Osteoblast (primary cell): ENCODE data around the gene LLGL1. TPM values are rescaled to one million over a fixed set of nuclear protein-coding genes. Genes with fewer than 3 reads are reported as not detected.

Source experiments
- DNase-seq: peaks from one replicate; pipeline ENCODE4 v3.0.0; 2011; ENCODE audit warnings: low spot score, mixed read lengths; ENCODE audit not compliant: insufficient read length; ENCODE audit errors: missing footprints
- H2AFZ ChIP-seq: 2 replicates; pipeline ENCODE4 v1.6.0; 2011; ENCODE audit warnings: mild to moderate bottlenecking, low read length
- H3K27ac ChIP-seq: 2 replicates; pipeline ENCODE4 v1.5.1; 2011; ENCODE audit warnings: mild to moderate bottlenecking, low read depth, low read length, moderate library complexity
- H3K27me3 ChIP-seq: 2 replicates; pipeline ENCODE4 v1.6.0; 2012; ENCODE audit warnings: mild to moderate bottlenecking, control low read depth, inconsistent platforms, low read length, moderate library complexity; ENCODE audit not compliant: insufficient read depth
- H3K36me3 ChIP-seq: 2 replicates; pipeline ENCODE4 v1.5.1; 2011; ENCODE audit warnings: mild to moderate bottlenecking, low read length, control low read depth, moderate library complexity; ENCODE audit not compliant: insufficient read depth
- H3K4me1 ChIP-seq: 2 replicates; pipeline ENCODE4 v1.5.1; 2011; ENCODE audit warnings: mild to moderate bottlenecking, low read length, control low read depth, moderate library complexity; ENCODE audit not compliant: insufficient read depth
- H3K4me2 ChIP-seq: 2 replicates; pipeline ENCODE4 v1.6.0; 2011; ENCODE audit warnings: mild to moderate bottlenecking, low read length; ENCODE audit not compliant: insufficient read depth
- H3K4me3 ChIP-seq: fragments of 200-600 bp; sonication (generic); 3 replicates; pipeline ENCODE4 v1.5.1; 2012; ENCODE audit warnings: mild to moderate bottlenecking, low read length, inconsistent platforms; ENCODE audit not compliant: insufficient read depth
- H3K79me2 ChIP-seq: 2 replicates; pipeline ENCODE4 v1.6.0; 2012; ENCODE audit warnings: mild to moderate bottlenecking, low read length, control low read depth, inconsistent platforms; ENCODE audit not compliant: insufficient read depth
- H3K9me3 ChIP-seq: 2 replicates; pipeline ENCODE4 v1.5.1; 2011; ENCODE audit warnings: low read depth, low read length, control low read depth
- H4K20me1 ChIP-seq: 2 replicates; pipeline ENCODE4 v1.6.0; 2012; ENCODE audit warnings: mild to moderate bottlenecking, low read length, control low read depth; ENCODE audit not compliant: insufficient read depth
- total RNA-seq: library from RNA; depleted of rRNA; stranded (reverse); fragments of >200 nt; gene quantifications from 2 replicates; pipeline ENCODE4 v1.2.3, GENCODE V29; 2012
- TF ChIP-seq, protein P1 (sequence below): IDR thresholded peaks from 2 replicates; pipeline ENCODE4 v1.5.1; 2011; ENCODE audit warnings: mild to moderate bottlenecking, low read depth, low read length, moderate library complexity; ENCODE audit errors: extremely low read depth

LLGL1 gene
- total RNA-seq, 1 donor = 50.3 TPM

DNA sequence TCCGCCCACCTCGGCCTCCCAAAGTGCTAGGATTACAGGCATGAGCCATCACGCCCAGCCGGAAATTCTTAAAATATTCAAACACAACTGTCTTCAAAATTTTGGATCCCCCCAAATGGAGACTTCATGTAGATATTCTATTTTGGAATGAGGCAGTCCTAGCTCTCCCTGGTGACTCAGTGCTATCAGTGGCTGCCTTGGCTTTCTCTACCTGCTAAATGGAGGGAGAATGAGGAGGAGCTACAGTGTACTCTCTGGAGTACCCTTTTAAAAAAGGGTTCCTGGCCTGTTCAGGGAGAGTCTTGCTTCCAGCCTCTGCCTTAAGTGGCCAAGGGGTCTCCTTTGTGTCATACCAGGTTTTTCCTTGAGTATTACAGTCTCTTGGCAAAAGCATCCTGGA, 31.0 kb upstream of the LLGL1 start:
- H3K4me1 ChIP-seq = peaks cover 20% of the 10 kb centered on the region
- H3K79me2 ChIP-seq = peaks cover 95% of the 10 kb centered on the region
- H3K4me2 ChIP-seq = no peak overlapping the region
- H3K27me3 ChIP-seq = no peaks in the 10 kb centered on the region
- peaks cover 88% of the 10 kb centered on the region for H4K20me1 ChIP-seq
- peaks cover 56% of the 10 kb centered on the region for H3K36me3 ChIP-seq
- TF ChIP-seq, protein P1, sequence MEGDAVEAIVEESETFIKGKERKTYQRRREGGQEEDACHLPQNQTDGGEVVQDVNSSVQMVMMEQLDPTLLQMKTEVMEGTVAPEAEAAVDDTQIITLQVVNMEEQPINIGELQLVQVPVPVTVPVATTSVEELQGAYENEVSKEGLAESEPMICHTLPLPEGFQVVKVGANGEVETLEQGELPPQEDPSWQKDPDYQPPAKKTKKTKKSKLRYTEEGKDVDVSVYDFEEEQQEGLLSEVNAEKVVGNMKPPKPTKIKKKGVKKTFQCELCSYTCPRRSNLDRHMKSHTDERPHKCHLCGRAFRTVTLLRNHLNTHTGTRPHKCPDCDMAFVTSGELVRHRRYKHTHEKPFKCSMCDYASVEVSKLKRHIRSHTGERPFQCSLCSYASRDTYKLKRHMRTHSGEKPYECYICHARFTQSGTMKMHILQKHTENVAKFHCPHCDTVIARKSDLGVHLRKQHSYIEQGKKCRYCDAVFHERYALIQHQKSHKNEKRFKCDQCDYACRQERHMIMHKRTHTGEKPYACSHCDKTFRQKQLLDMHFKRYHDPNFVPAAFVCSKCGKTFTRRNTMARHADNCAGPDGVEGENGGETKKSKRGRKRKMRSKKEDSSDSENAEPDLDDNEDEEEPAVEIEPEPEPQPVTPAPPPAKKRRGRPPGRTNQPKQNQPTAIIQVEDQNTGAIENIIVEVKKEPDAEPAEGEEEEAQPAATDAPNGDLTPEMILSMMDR = no peak
- DNase-seq = no peak
- H2AFZ ChIP-seq = no peak overlapping the region
- H3K4me3 ChIP-seq = no peak overlapping the region
- H3K27ac ChIP-seq = no peak overlapping the region
- H3K9me3 ChIP-seq = no peaks in the 10 kb centered on the region

GRCh38 chr17:18194804-18195203, 30.6 kb upstream of the LLGL1 start:
- TF ChIP-seq, protein P1 = no peak
- Histone ChIP-seq H2AFZ (no peak overlapping the region), H4K20me1 (peaks cover 87% of the 10 kb centered on the region), H3K4me3 (no peak overlapping the region), H3K27ac (no peak overlapping the region), H3K27me3 (no peaks in the 10 kb centered on the region), H3K36me3 (peaks cover 56% of the 10 kb centered on the region), H3K4me2 (no peak overlapping the region), H3K4me1 (peaks cover 18% of the 10 kb centered on the region), H3K9me3 (no peaks in the 10 kb centered on the region), H3K79me2 (peaks cover 95% of the 10 kb centered on the region)
- peak; percentile 31 for DNase-seq

- peaks cover 13% of the 10 kb centered on the region for H3K4me1 ChIP-seq
- no peak overlapping the region for H3K4me3 ChIP-seq
- H3K27me3 ChIP-seq = no peaks in the 10 kb centered on the region
- H2AFZ ChIP-seq = no peak overlapping the region
- H3K27ac ChIP-seq = no peak overlapping the region
- H3K79me2 ChIP-seq = peaks cover 94% of the 10 kb centered on the region
- peaks cover 86% of the 10 kb centered on the region for H4K20me1 ChIP-seq
- peaks cover 56% of the 10 kb centered on the region for H3K36me3 ChIP-seq
- TF ChIP-seq, protein P1 = no peak
- H3K4me2 ChIP-seq = no peak overlapping the region
- no peaks in the 10 kb centered on the region for H3K9me3 ChIP-seq
- peak; percentile 26 for DNase-seq
These were observed 30.2 kb upstream of the LLGL1 start for GRCh38 chr17:18195246-18195645.

DNA sequence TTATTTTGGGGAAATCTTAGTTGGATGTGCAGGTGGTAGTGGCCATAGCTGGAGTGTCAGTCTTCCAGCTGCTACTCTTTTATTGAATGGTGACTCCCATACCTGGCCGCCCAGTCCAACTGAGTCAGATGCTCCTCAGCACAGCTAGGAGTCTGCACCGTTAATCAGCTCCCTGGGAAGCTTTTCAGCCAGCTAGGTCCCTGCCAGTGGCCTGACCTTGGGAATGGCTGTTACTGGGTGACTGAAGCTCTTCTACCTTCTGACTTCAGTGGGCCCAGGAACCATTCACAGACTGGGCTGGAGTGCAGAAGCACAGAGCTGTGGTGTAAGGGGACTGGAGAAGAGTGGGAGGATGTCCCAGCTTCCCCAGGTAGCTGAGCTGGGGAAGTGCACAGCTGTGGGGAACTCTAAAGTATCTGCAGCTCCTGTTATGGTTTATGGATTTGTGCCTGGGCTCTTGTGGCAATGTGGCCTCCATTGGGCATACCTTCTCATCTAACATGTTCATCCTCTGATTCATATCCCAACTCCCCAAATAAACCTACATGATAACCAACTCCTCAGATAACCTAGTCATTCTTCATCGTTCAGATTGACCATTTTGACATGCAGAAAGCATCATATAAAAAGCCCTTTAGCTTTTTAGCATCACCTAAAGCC, 27.8 kb upstream of the LLGL1 start:
- H3K4me1 ChIP-seq = no peaks in the 10 kb centered on the region
- H3K27me3 ChIP-seq = no peaks in the 10 kb centered on the region
- no peaks in the 10 kb centered on the region for H3K9me3 ChIP-seq
- H3K4me3 ChIP-seq = no peak overlapping the region
- TF ChIP-seq, protein P1 = no peak
- H3K4me2 ChIP-seq = no peak overlapping the region
- H4K20me1 ChIP-seq = peaks cover 76% of the 10 kb centered on the region
- H2AFZ ChIP-seq = no peak overlapping the region
- peaks cover 52% of the 10 kb centered on the region for H3K36me3 ChIP-seq
- peak; percentile 31 for DNase-seq
- H3K79me2 ChIP-seq = peaks cover 93% of the 10 kb centered on the region
- no peak overlapping the region for H3K27ac ChIP-seq
